Melanocyte of skin (primary cell): ENCODE data around the gene XRCC2. TPM values are rescaled to one million over a fixed set of nuclear protein-coding genes. Genes with fewer than 3 reads are reported as not detected.

Experiments
- small RNA-seq, 2 donors: library from RNA; depleted of rRNA; stranded (forward); fragments of <200 nt; gene quantifications; one replicate each; pipeline ENCODE3, GENCODE V24; 2012
- total RNA-seq, 2 donors: library from RNA; depleted of rRNA; stranded (reverse); fragments of >200 nt; gene quantifications; 2 replicates each; pipeline ENCODE4 v1.2.3, GENCODE V29; 2012

The XRCC2 gene
- 1 to 10 TPM; 2.4 to 6.7 TPM for total RNA-seq

DNA sequence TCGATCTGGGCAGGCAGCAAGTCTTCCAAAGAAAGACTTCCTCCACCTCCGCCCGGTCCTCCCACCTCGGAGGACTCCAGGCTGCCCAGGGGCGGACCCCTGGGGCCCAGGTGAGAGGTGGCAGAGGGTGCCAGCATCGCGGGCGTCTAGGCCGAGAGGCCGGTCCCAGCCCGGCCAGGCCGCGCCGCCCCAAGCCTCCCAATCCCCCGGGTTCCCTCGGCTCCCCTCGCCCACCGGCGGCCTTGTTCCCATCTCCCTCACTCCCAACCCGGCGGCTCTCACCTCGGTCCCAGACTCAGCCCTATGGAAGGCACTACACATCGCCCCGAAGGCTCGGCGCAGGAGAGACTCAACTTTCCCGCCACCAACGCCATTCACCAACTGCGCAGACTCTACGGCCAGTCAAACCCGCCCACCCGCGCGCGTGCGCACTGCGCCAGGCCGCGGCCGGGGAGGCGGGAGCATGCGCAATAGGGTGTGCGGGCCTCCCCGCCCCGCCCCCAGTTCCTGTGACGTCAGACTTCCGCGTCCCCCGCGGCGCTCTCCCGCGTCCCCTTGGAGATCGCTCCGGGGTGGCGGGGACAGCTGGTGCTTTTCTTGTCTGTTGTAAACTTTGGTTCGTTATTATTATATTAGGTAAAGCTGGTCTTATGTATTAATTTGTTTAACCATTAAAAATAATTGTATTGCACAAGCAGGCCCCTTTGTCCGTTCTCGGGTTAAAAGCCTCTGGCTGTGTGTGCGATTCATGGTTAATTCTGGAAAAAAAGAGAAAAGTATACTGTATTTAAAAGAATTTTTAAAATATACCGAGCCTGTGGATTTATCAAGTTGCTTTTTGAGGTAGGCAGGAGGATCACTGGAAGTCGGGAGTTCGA lies at the start of gene XRCC2:
TSS of gene XRCC2 (minus strand) at position 383 of the 878 bp plus-strand sequence. CDS start at position 321, 62 bp downstream.

Small RNAs within 50 kb of the gene (small RNA-seq; reads per million reads assigned to genes)
- gene RF00568, result 0 reads per million in 2 donors

Other genes starting within 250 kb of the XRCC2 start
- 10 to 100 TPM; 33.3 to 34.4 TPM for gene KMT2C, start 240.1 kb downstream of the XRCC2 start, total RNA-seq
- gene ACTR3B, start 83.6 kb upstream of the XRCC2 start, total RNA-seq, result 10 to 100 TPM; 13.4 to 18.3 TPM